ENCODE measurements around the gene FARS2. TPM values are rescaled to one million over a fixed set of nuclear protein-coding genes. Genes with fewer than 3 reads are reported as not detected.

FARS2 gene
- total and polyA plus RNA-seq, 4 donors: 6.3 to 14.2 (median 10.5) TPM

- Histone ChIP-seq H3K4me3 (ENCODE audit: low read length in 2 of 2) (no peak overlapping the region), H3K36me3 (ENCODE audit: control insufficient read depth in 1 of 2, insufficient read depth in 2 of 2, low read length in 1 of 2) (no peaks in the 10 kb centered on the region), H3K4me1 (ENCODE audit: control insufficient read depth in 1 of 2, insufficient read depth in 2 of 2, low read length in 2 of 2) (no peaks in the 10 kb centered on the region), H3K27me3 (ENCODE audit: control insufficient read depth in 1 of 2, insufficient read depth in 2 of 2, low read length in 1 of 2) (no peaks in the 10 kb centered on the region), H3K27ac (ENCODE audit: low read depth in 1 of 2, low read length in 2 of 2) (no peak overlapping the region), H3K9me3 (ENCODE audit: control insufficient read depth, low read length) (no peaks in the 10 kb centered on the region)
- ATAC-seq (ENCODE audit: low FRiP score) (peak; percentile 46), DNase-seq (peak in 1 of 2 donors; percentile 66)
- WGBS, 2 donors: 86 to 88% methylated on average over 20 to 21 of the region's 21 CpGs
- intact Hi-C loops (cut with DNase I): no loop called here
These were observed 462.8 kb downstream of the FARS2 start for GRCh38 chr6:5723841-5724691.

GRCh38 chr6:5724911-5725310 is 463.6 kb downstream of the FARS2 start:
- Histone ChIP-seq H3K4me3 (ENCODE audit: low read length in 2 of 2) (no peak overlapping the region), H3K9me3 (ENCODE audit: control insufficient read depth, low read length) (no peaks in the 10 kb centered on the region), H3K27me3 (ENCODE audit: control insufficient read depth in 1 of 2, insufficient read depth in 2 of 2, low read length in 1 of 2) (no peaks in the 10 kb centered on the region), H3K36me3 (ENCODE audit: control insufficient read depth in 1 of 2, insufficient read depth in 2 of 2, low read length in 1 of 2) (no peaks in the 10 kb centered on the region), H3K27ac (ENCODE audit: low read depth in 1 of 2, low read length in 2 of 2) (no peak overlapping the region), H3K4me1 (ENCODE audit: control insufficient read depth in 1 of 2, insufficient read depth in 2 of 2, low read length in 2 of 2) (no peaks in the 10 kb centered on the region)
- no peak for ATAC-seq (ENCODE audit: low FRiP score)
- no peak for DNase-seq
- intact Hi-C loops (cut with DNase I): no loop called here
- 95 to 97% methylated on average over 10 of the region's 10 CpGs for WGBS, 2 donors

- DNase-seq (no peak), ATAC-seq (ENCODE audit: low FRiP score) (no peak)
- Histone ChIP-seq H3K4me1 (ENCODE audit: control insufficient read depth in 1 of 2, insufficient read depth in 2 of 2, low read length in 2 of 2) (no peaks in the 10 kb centered on the region), H3K27ac (ENCODE audit: low read depth in 1 of 2, low read length in 2 of 2) (no peak overlapping the region), H3K36me3 (ENCODE audit: control insufficient read depth in 1 of 2, insufficient read depth in 2 of 2, low read length in 1 of 2) (no peaks in the 10 kb centered on the region), H3K9me3 (ENCODE audit: control insufficient read depth, low read length) (no peaks in the 10 kb centered on the region), H3K27me3 (ENCODE audit: control insufficient read depth in 1 of 2, insufficient read depth in 2 of 2, low read length in 1 of 2) (no peaks in the 10 kb centered on the region), H3K4me3 (ENCODE audit: low read length in 2 of 2) (no peak overlapping the region)
- WGBS, 2 donors: 94 to 97% methylated on average over 17 of the region's 17 CpGs
- intact Hi-C loops (cut with DNase I): no loop called here
These were observed 465.8 kb downstream of the FARS2 start for GRCh38 chr6:5726976-5727718.

- no peak for DNase-seq
- H3K27me3 ChIP-seq (ENCODE audit: control insufficient read depth in 1 of 2, insufficient read depth in 2 of 2, low read length in 1 of 2): no peaks in the 10 kb centered on the region
- H3K9me3 ChIP-seq (ENCODE audit: control insufficient read depth, low read length): no peaks in the 10 kb centered on the region
- H3K4me1 ChIP-seq (ENCODE audit: control insufficient read depth in 1 of 2, insufficient read depth in 2 of 2, low read length in 2 of 2): no peaks in the 10 kb centered on the region
- ATAC-seq (ENCODE audit: low FRiP score): no peak
- no peaks in the 10 kb centered on the region for H3K36me3 ChIP-seq (ENCODE audit: control insufficient read depth in 1 of 2, insufficient read depth in 2 of 2, low read length in 1 of 2)
- intact Hi-C loops (cut with DNase I): no loop called here
- 95% methylated on average over 16 of the region's 16 CpGs for WGBS, 2 donors
- no peak overlapping the region for H3K4me3 ChIP-seq (ENCODE audit: low read length in 2 of 2)
- H3K27ac ChIP-seq (ENCODE audit: low read depth in 1 of 2, low read length in 2 of 2): no peak overlapping the region
These were observed 467.2 kb downstream of the FARS2 start for GRCh38 chr6:5728351-5729079.

GRCh38 chr6:5729080-5729434 is 467.7 kb downstream of the FARS2 start:
- WGBS, 2 donors: 81 to 82% methylated on average over 8 of the region's 8 CpGs
- Histone ChIP-seq H3K4me1 (ENCODE audit: control insufficient read depth in 1 of 2, insufficient read depth in 2 of 2, low read length in 2 of 2) (no peaks in the 10 kb centered on the region), H3K9me3 (ENCODE audit: control insufficient read depth, low read length) (no peaks in the 10 kb centered on the region), H3K4me3 (ENCODE audit: low read length in 2 of 2) (no peak overlapping the region), H3K36me3 (ENCODE audit: control insufficient read depth in 1 of 2, insufficient read depth in 2 of 2, low read length in 1 of 2) (no peaks in the 10 kb centered on the region), H3K27me3 (ENCODE audit: control insufficient read depth in 1 of 2, insufficient read depth in 2 of 2, low read length in 1 of 2) (no peaks in the 10 kb centered on the region), H3K27ac (ENCODE audit: low read depth in 1 of 2, low read length in 2 of 2) (no peak overlapping the region)
- no peak for ATAC-seq (ENCODE audit: low FRiP score)
- intact Hi-C loops (cut with DNase I): no loop called here
- DNase-seq: no peak

DNA sequence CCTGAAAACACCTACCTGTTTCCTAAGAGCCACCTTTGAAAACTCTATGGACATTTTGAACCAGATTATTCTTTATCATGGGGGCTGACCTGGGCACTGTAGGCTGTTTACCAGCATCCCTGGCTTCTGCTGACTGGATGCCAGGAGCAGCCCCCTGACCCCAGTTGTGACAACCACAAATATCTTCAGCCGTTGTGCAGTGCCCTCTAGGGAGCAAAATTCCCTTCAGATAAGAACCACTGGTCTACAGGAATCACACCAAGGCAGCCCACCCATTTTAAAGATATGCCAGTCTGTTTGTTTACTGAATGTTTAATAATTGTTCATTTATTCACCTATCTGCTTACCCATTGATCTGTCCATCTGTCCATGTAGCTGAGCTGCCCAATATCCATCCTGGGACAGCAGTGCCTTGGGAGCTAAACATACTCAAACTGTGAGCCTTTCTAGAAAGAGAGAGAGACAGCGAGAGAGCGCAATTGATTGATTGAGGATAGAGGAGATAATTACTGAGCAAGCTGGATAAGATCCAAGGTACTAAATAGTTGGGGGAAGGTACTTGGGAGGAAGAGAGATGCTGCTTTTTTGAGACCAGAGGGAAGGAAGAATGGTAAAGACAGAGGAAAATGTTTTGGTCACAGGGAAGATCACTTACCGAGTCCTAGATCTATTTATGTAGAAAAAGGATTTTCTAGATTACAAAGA is 468.7 kb downstream of the FARS2 start:
- intact Hi-C loops (cut with DNase I): no loop called here
- no peak for ATAC-seq (ENCODE audit: low FRiP score)
- 75 to 80% methylated on average over 4 of the region's 4 CpGs for WGBS, 2 donors

GRCh38 chr6:5730585-5731263 is 469.4 kb downstream of the FARS2 start:
- 91 to 92% methylated on average over 8 of the region's 8 CpGs for WGBS, 2 donors
- Histone ChIP-seq H3K4me1 (ENCODE audit: control insufficient read depth in 1 of 2, insufficient read depth in 2 of 2, low read length in 2 of 2) (no peaks in the 10 kb centered on the region), H3K4me3 (ENCODE audit: low read length in 2 of 2) (no peak overlapping the region), H3K9me3 (ENCODE audit: control insufficient read depth, low read length) (no peaks in the 10 kb centered on the region), H3K27me3 (ENCODE audit: control insufficient read depth in 1 of 2, insufficient read depth in 2 of 2, low read length in 1 of 2) (no peaks in the 10 kb centered on the region), H3K27ac (ENCODE audit: low read depth in 1 of 2, low read length in 2 of 2) (no peak overlapping the region), H3K36me3 (ENCODE audit: control insufficient read depth in 1 of 2, insufficient read depth in 2 of 2, low read length in 1 of 2) (no peaks in the 10 kb centered on the region)
- intact Hi-C loops (cut with DNase I): no loop called here
- ATAC-seq (ENCODE audit: low FRiP score) (peak; percentile 66), DNase-seq (no peak)

More for the DNA sequence above, 468.7 kb downstream of the FARS2 start:
- Histone ChIP-seq H3K27ac (ENCODE audit: low read depth in 1 of 2, low read length in 2 of 2) (no peak overlapping the region), H3K36me3 (ENCODE audit: control insufficient read depth in 1 of 2, insufficient read depth in 2 of 2, low read length in 1 of 2) (no peaks in the 10 kb centered on the region), H3K27me3 (ENCODE audit: control insufficient read depth in 1 of 2, insufficient read depth in 2 of 2, low read length in 1 of 2) (no peaks in the 10 kb centered on the region), H3K4me1 (ENCODE audit: control insufficient read depth in 1 of 2, insufficient read depth in 2 of 2, low read length in 2 of 2) (no peaks in the 10 kb centered on the region), H3K4me3 (ENCODE audit: low read length in 2 of 2) (no peak overlapping the region), H3K9me3 (ENCODE audit: control insufficient read depth, low read length) (no peaks in the 10 kb centered on the region)
- DNase-seq: no peak

DNA sequence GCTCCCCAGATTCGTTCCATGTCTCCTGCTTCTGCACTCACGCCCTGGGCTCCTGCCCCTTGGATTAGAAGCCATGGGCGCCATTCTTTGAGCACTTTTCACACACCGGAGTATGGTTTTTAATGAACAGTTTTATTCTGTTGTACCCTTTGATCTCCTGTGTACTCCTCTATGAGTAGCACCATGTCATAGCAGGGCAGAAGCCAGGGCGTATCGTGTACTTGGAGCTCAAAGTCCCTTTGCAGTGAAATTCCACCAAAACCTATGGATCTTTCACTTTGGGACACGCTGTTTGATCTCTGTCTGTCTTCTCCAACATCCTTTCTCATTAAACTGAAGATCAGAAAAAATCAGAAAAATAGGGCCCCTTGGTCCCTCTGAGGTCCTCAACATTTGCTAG is 470.1 kb downstream of the FARS2 start:
- H3K27ac ChIP-seq (ENCODE audit: low read depth in 1 of 2, low read length in 2 of 2): no peak overlapping the region
- WGBS, 2 donors: 96 to 97% methylated on average over 7 of the region's 7 CpGs
- H3K36me3 ChIP-seq (ENCODE audit: control insufficient read depth in 1 of 2, insufficient read depth in 2 of 2, low read length in 1 of 2): no peaks in the 10 kb centered on the region
- H3K4me3 ChIP-seq (ENCODE audit: low read length in 2 of 2): no peak overlapping the region
- no peaks in the 10 kb centered on the region for H3K4me1 ChIP-seq (ENCODE audit: control insufficient read depth in 1 of 2, insufficient read depth in 2 of 2, low read length in 2 of 2)
- intact Hi-C loops (cut with DNase I): no loop called here
- ATAC-seq (ENCODE audit: low FRiP score): no peak
- no peaks in the 10 kb centered on the region for H3K9me3 ChIP-seq (ENCODE audit: control insufficient read depth, low read length)
- no peaks in the 10 kb centered on the region for H3K27me3 ChIP-seq (ENCODE audit: control insufficient read depth in 1 of 2, insufficient read depth in 2 of 2, low read length in 1 of 2)
- no peak for DNase-seq
